ENCODE measurements around the gene KCNF1.
A peak's percentile ranks its signal among the peaks of the same experiment; 100 is the strongest.

The KCNF1 gene

GRCh38 chr2:10947005-10947440 lies 35.3 kb downstream of the KCNF1 start:
- DNase-seq = peak; percentile 19

- DNase-seq = no peak
Measured at GRCh38 chr2:10947446-10948187, 35.9 kb downstream of the KCNF1 start.

- DNase-seq = no peak
Measured at GRCh38 chr2:10948188-10948564, 36.4 kb downstream of the KCNF1 start.

GRCh38 chr2:10948606-10949230 lies 37.0 kb downstream of the KCNF1 start:
- no peak for DNase-seq

- DNase-seq = no peak
Measured at GRCh38 chr2:10949835-10950234, 38.1 kb downstream of the KCNF1 start.

GRCh38 chr2:10951558-10952414 lies 40.1 kb downstream of the KCNF1 start:
- peak; percentile 72 for DNase-seq

- no peak for DNase-seq
Measured at GRCh38 chr2:10954416-10954815, 42.7 kb downstream of the KCNF1 start.

- no peak for DNase-seq
Measured at GRCh38 chr2:10954856-10955818, 43.4 kb downstream of the KCNF1 start.

GRCh38 chr2:10956006-10956790 lies 44.5 kb downstream of the KCNF1 start:
- DNase-seq = no peak

- no peak for DNase-seq
Measured at GRCh38 chr2:10957391-10957790, 45.7 kb downstream of the KCNF1 start.

- DNase-seq = peak; percentile 28
Measured at GRCh38 chr2:10958452-10958851, 46.7 kb downstream of the KCNF1 start.

GRCh38 chr2:10960606-10961489 lies 49.1 kb downstream of the KCNF1 start:
- DNase-seq = no peak

- no peak for DNase-seq
Measured at GRCh38 chr2:10961490-10961875, 49.7 kb downstream of the KCNF1 start.

- no peak for DNase-seq
Measured at GRCh38 chr2:10962004-10962403, 50.3 kb downstream of the KCNF1 start.

- DNase-seq = no peak
Measured at GRCh38 chr2:10963155-10963554, 51.4 kb downstream of the KCNF1 start.

Measured in NCI-H1694 treated with DMSO at 0.1 percent for 48 hours (cell line).